ENCODE results near the gene CRLF2.
"Not testable (repeated sequence)": the region's sequence is repeated elsewhere in the genome, so short reads cannot be mapped to it uniquely, and the experiment has no call there.

The CRLF2 gene

GRCh38 chrX:1215123-1215823 lies 2.8 kb upstream of the CRLF2 start:
- DNase-seq (ENCODE audit: low read depth in 2 of 2, low spot score in 1 of 2): no peak

GRCh38 chrX:1213971-1214370 lies 1.5 kb upstream of the CRLF2 start:
- DNase-seq (ENCODE audit: low read depth in 2 of 2, low spot score in 1 of 2): no peak

- no peak for DNase-seq (ENCODE audit: low read depth in 2 of 2, low spot score in 1 of 2)
These were observed 1.6 kb downstream of the CRLF2 start for GRCh38 chrX:1210844-1211243.

- no peak for DNase-seq (ENCODE audit: low read depth in 2 of 2, low spot score in 1 of 2)
These were observed 4.9 kb downstream of the CRLF2 start for GRCh38 chrX:1207496-1208025.

GRCh38 chrX:1205681-1206611 lies 6.5 kb downstream of the CRLF2 start:
- no peak for DNase-seq (ENCODE audit: low read depth in 2 of 2, low spot score in 1 of 2)

GRCh38 chrX:1202251-1202650 lies 10.2 kb downstream of the CRLF2 start:
- DNase-seq (ENCODE audit: low read depth in 2 of 2, low spot score in 1 of 2): no peak

GRCh38 chrX:1196436-1196835 lies 16.0 kb downstream of the CRLF2 start:
- DNase-seq (ENCODE audit: low read depth in 2 of 2, low spot score in 1 of 2): no peak

GRCh38 chrX:1192196-1192595 lies 20.3 kb downstream of the CRLF2 start:
- DNase-seq (ENCODE audit: low read depth in 2 of 2, low spot score in 1 of 2): not testable (repeated sequence)

GRCh38 chrX:1190596-1191145 lies 21.8 kb downstream of the CRLF2 start:
- no peak for DNase-seq (ENCODE audit: low read depth in 2 of 2, low spot score in 1 of 2)

GRCh38 chrX:1185561-1185960 lies 26.9 kb downstream of the CRLF2 start:
- DNase-seq (ENCODE audit: low read depth in 2 of 2, low spot score in 1 of 2): no peak

GRCh38 chrX:1182211-1182610 lies 30.2 kb downstream of the CRLF2 start:
- no peak for DNase-seq (ENCODE audit: low read depth in 2 of 2, low spot score in 1 of 2)

- DNase-seq (ENCODE audit: low read depth in 2 of 2, low spot score in 1 of 2): not testable (repeated sequence)
These were observed 30.8 kb downstream of the CRLF2 start for GRCh38 chrX:1181661-1182060.

- DNase-seq (ENCODE audit: low read depth in 2 of 2, low spot score in 1 of 2): no peak
These were observed 31.3 kb downstream of the CRLF2 start for GRCh38 chrX:1181170-1181569.

- DNase-seq (ENCODE audit: low read depth in 2 of 2, low spot score in 1 of 2): no peak
These were observed 33.8 kb downstream of the CRLF2 start for GRCh38 chrX:1178580-1179057.

GRCh38 chrX:1176531-1177320 lies 35.7 kb downstream of the CRLF2 start:
- not testable (repeated sequence) for DNase-seq (ENCODE audit: low read depth in 2 of 2, low spot score in 1 of 2)

GRCh38 chrX:1174609-1175545 lies 37.6 kb downstream of the CRLF2 start:
- DNase-seq (ENCODE audit: low read depth in 2 of 2, low spot score in 1 of 2): not testable (repeated sequence)

GRCh38 chrX:1173435-1173834 lies 39.0 kb downstream of the CRLF2 start:
- not testable (repeated sequence) for DNase-seq (ENCODE audit: low read depth in 2 of 2, low spot score in 1 of 2)

- no peak for DNase-seq (ENCODE audit: low read depth in 2 of 2, low spot score in 1 of 2)
These were observed 40.0 kb downstream of the CRLF2 start for GRCh38 chrX:1172496-1172895.

GRCh38 chrX:1171915-1172314 lies 40.5 kb downstream of the CRLF2 start:
- not testable (repeated sequence) for DNase-seq (ENCODE audit: low read depth in 2 of 2, low spot score in 1 of 2)

- no peak for DNase-seq (ENCODE audit: low read depth in 2 of 2, low spot score in 1 of 2)
These were observed 42.2 kb downstream of the CRLF2 start for GRCh38 chrX:1170243-1170642.
